ENCODE data around the gene ACTN1.

ACTN1 gene

DNA sequence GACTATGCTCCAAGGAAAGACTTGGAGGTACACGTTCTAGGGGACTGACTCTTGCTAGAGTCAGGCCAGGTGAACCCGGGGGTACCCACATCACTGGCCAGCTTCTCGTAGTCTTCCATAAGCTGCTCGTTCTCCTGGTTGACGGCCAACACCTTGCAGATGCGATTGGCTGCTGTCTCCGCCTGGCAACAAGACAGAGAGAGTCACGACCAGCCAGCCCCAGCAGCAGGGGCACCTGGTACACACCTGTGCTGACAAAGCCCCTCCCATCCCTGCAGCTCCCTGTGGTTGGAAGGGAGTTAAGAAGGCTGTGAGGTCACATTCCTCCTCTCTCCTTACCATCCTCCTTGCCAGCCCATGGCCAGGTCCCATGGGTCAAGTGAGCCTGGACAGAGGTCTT, 85.5 kb downstream of the ACTN1 start:
- H3K4me1 ChIP-seq (ENCODE audit: control insufficient read depth, insufficient read depth, low read length) = no peaks in the 10 kb centered on the region
- H3K4me3 ChIP-seq (ENCODE audit: low read depth, low read length) = no peak overlapping the region
- H3K27ac ChIP-seq (ENCODE audit: low read depth, low read length) = no peak overlapping the region
- no peak overlapping the region for H3K9ac ChIP-seq (ENCODE audit: low read depth, low read length)
- no peaks in the 10 kb centered on the region for H3K27me3 ChIP-seq (ENCODE audit: control insufficient read depth, insufficient read depth, low read length)
- H3K9me3 ChIP-seq (ENCODE audit: control insufficient read depth, insufficient read depth, low read length) = no peaks in the 10 kb centered on the region
- H3K36me3 ChIP-seq (ENCODE audit: control insufficient read depth, insufficient read depth, low read length) = peaks cover 98% of the 10 kb centered on the region

DNA sequence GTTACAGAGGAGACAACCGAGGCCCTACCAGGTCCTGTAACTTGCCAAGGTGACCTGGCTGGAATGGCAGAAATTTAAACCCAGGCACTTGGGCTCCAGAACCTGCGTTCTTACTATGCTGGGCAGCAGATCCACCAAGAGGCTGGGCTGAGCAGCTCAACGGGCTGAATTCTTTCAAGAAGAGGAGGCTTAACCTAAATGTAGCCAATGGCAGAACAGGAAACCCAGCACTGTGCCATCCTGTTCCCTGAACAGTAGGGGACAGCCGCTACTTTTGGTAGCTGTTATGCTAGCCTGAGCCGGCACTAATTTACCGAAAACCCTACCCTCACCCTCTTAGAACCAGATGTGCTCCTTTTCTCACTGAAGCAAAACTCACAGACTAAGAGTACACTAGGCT, 86.1 kb downstream of the ACTN1 start:
- Histone ChIP-seq H3K4me1 (ENCODE audit: control insufficient read depth, insufficient read depth, low read length) (no peaks in the 10 kb centered on the region), H3K27me3 (ENCODE audit: control insufficient read depth, insufficient read depth, low read length) (no peaks in the 10 kb centered on the region), H3K36me3 (ENCODE audit: control insufficient read depth, insufficient read depth, low read length) (peaks cover 98% of the 10 kb centered on the region), H3K9ac (ENCODE audit: low read depth, low read length) (no peak overlapping the region), H3K27ac (ENCODE audit: low read depth, low read length) (no peak overlapping the region), H3K4me3 (ENCODE audit: low read depth, low read length) (no peak overlapping the region), H3K9me3 (ENCODE audit: control insufficient read depth, insufficient read depth, low read length) (no peaks in the 10 kb centered on the region)

DNA sequence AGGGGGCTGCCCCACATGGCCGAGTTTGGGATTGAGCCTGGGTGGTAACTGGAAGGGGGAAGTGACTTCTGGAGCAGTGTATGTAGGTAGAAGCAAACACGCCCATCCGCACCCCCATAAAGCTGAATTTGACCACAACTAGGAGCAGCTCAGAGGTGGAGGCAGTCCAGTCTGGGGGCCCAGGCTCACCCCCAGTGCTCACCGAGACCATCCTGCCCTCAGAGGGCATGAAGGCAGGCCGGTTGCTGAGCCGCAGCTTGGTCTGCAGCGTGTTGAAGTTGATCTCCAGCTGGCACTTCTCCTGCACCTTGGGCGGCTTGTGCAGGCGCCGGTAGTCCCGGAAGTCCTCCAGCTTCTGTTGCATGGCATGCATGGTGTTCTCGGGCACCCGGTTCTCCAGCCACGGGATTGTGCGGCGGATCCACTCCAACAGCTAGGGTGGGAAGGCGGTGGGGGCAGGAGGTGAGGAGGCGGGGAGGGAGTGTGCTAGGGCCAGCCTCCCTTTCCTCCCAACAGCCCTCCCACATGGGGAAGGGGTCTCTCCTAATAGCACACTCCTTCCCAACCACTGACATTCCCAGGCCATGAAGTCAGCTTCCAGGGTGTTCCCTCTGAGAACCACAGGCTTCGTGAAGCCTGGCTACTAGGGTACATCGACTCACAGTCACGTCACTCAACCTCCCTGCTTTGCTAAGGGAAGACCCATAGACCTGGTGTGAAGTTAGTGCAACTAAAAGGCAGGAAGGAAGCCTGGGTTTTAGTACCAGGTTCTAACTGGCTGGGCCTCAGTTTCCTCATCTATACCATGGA, 87.0 kb downstream of the ACTN1 start:
- Histone ChIP-seq H3K4me1 (ENCODE audit: control insufficient read depth, insufficient read depth, low read length) (no peaks in the 10 kb centered on the region), H3K36me3 (ENCODE audit: control insufficient read depth, insufficient read depth, low read length) (peaks cover 97% of the 10 kb centered on the region), H3K4me3 (ENCODE audit: low read depth, low read length) (no peak overlapping the region), H3K9me3 (ENCODE audit: control insufficient read depth, insufficient read depth, low read length) (no peaks in the 10 kb centered on the region), H3K9ac (ENCODE audit: low read depth, low read length) (no peak overlapping the region), H3K27ac (ENCODE audit: low read depth, low read length) (no peak overlapping the region), H3K27me3 (ENCODE audit: control insufficient read depth, insufficient read depth, low read length) (no peaks in the 10 kb centered on the region)

DNA sequence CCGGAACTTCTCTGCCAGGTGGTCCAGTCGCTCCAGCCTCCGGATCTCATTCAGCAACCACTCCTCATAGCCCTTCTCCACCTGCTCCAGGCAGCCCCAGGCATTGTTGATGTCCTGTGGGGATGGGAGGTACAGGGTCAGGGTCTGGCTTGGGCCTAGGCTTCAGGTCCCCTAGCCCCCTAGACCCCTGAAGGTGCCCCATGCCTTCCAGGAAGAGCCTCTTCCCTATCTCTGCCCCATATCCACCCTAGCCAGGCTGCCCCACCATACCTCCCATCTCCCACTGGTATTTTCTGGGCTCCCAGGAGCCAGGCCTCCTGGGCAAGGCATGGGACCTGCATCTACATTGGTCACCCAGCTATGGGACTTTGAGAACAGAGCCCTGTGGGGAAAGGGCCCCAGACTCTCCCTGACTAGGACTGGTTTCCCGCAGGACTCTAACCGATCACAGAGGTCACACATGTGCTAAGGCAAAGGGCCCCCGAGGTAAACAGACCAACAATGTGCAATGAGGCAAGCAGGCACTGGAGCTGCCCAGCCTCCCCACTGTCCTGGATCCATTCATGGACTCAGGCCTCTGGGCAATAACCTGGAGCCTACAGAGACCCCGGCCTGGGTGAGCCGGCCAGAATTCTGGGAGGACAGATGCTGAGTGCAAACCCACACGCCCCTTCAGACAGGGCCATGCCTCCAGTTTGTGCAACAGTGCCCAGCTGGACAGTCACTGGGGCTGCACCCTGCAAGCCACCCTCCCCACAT, 88.8 kb downstream of the ACTN1 start:
- Histone ChIP-seq H3K4me1 (ENCODE audit: control insufficient read depth, insufficient read depth, low read length) (no peaks in the 10 kb centered on the region), H3K27ac (ENCODE audit: low read depth, low read length) (no peak overlapping the region), H3K36me3 (ENCODE audit: control insufficient read depth, insufficient read depth, low read length) (peaks cover 91% of the 10 kb centered on the region), H3K9me3 (ENCODE audit: control insufficient read depth, insufficient read depth, low read length) (no peaks in the 10 kb centered on the region), H3K9ac (ENCODE audit: low read depth, low read length) (no peak overlapping the region), H3K4me3 (ENCODE audit: low read depth, low read length) (no peak overlapping the region), H3K27me3 (ENCODE audit: control insufficient read depth, insufficient read depth, low read length) (no peaks in the 10 kb centered on the region)

DNA sequence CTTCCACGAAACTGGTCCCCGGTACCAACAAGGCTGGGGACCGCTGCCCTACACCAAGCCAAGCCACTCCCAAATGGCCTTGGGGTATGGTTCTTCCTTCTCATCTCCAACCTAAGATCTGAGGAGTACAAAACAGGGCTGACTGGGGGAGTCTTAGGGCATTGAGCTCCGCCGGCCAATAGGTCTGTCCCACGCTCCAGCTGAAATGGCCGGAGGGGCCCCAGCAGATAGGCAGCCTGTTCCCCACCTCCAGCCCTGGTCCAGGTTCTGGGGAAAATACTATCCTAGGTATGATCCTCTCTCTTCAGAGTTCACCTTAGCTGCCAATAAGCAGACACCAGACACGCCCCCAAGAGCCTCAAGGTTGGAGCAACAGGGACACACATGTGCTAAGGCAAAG, 90.2 kb downstream of the ACTN1 start:
- Histone ChIP-seq H3K27ac (ENCODE audit: low read depth, low read length) (no peak overlapping the region), H3K4me1 (ENCODE audit: control insufficient read depth, insufficient read depth, low read length) (no peaks in the 10 kb centered on the region), H3K36me3 (ENCODE audit: control insufficient read depth, insufficient read depth, low read length) (peaks cover 90% of the 10 kb centered on the region)

DNA sequence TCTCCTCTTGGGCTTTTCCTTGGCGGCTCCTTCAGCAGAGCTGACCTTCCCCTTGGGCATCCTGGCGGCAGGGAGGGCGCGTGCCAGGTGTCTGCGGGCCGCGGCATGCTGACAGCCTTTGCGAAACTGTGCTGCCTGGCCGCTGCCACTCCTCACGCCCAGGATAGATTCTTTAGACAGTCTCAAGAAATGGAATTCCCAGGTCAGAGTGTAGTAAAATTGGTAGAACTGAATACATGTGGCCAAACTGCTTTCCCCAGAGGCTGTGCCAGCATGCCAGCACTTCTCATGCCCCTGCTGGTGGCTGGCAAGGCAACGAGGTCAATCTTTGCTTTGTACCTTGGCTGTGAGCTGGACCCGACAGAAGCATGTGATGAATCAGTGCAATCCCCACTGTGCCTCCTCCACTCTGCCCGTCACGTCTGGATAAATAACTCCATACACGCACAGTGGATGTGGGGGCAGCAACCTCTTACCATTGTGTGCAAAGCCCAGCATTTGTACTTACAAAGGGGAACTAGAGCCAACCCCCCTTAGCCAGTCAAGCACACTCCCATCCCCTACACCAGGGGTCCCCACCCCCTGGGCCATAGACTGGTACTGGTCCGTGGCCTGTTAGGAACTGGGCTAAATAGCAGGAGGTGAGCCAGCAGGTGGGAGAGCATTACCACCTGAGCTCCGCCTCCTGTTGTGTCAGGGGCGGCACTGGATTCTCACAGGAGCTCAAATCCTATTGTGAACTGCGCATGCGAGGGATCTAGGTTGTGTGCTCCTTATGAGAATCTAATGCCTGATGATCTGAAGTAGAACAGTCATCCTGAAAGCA, 90.9 kb downstream of the ACTN1 start:
- H3K27ac ChIP-seq (ENCODE audit: low read depth, low read length) = no peak overlapping the region
- H3K9me3 ChIP-seq (ENCODE audit: control insufficient read depth, insufficient read depth, low read length) = no peaks in the 10 kb centered on the region
- H3K4me1 ChIP-seq (ENCODE audit: control insufficient read depth, insufficient read depth, low read length) = no peaks in the 10 kb centered on the region
- no peaks in the 10 kb centered on the region for H3K27me3 ChIP-seq (ENCODE audit: control insufficient read depth, insufficient read depth, low read length)
- H3K4me3 ChIP-seq (ENCODE audit: low read depth, low read length) = no peak overlapping the region
- peaks cover 90% of the 10 kb centered on the region for H3K36me3 ChIP-seq (ENCODE audit: control insufficient read depth, insufficient read depth, low read length)
- no peak overlapping the region for H3K9ac ChIP-seq (ENCODE audit: low read depth, low read length)

More for the DNA sequence above, 90.2 kb downstream of the ACTN1 start:
- H3K4me3 ChIP-seq (ENCODE audit: low read depth, low read length) = no peak overlapping the region
- no peaks in the 10 kb centered on the region for H3K9me3 ChIP-seq (ENCODE audit: control insufficient read depth, insufficient read depth, low read length)
- no peaks in the 10 kb centered on the region for H3K27me3 ChIP-seq (ENCODE audit: control insufficient read depth, insufficient read depth, low read length)
- H3K9ac ChIP-seq (ENCODE audit: low read depth, low read length) = no peak overlapping the region

DNA sequence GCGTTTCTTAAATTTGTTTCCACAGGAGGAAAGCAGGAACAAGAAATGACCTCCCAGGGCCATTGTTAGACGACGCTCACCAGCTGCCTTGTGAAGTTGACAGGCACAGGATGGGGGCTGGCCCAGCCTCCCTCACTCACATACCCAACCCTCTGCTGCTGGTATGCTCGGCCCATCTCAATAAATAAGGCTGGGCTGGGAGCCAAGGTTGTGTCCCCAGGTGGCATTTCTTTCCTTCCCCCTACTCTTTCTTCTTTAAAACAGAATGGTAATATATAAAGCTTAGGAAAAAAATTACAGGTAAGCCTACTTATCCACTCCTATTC, 93.0 kb downstream of the ACTN1 start:
- Histone ChIP-seq H3K9ac (ENCODE audit: low read depth, low read length) (no peak overlapping the region), H3K4me3 (ENCODE audit: low read depth, low read length) (no peak overlapping the region), H3K9me3 (ENCODE audit: control insufficient read depth, insufficient read depth, low read length) (no peaks in the 10 kb centered on the region), H3K4me1 (ENCODE audit: control insufficient read depth, insufficient read depth, low read length) (no peaks in the 10 kb centered on the region), H3K27me3 (ENCODE audit: control insufficient read depth, insufficient read depth, low read length) (no peaks in the 10 kb centered on the region), H3K36me3 (ENCODE audit: control insufficient read depth, insufficient read depth, low read length) (peaks cover 90% of the 10 kb centered on the region), H3K27ac (ENCODE audit: low read depth, low read length) (no peak overlapping the region)

DNA sequence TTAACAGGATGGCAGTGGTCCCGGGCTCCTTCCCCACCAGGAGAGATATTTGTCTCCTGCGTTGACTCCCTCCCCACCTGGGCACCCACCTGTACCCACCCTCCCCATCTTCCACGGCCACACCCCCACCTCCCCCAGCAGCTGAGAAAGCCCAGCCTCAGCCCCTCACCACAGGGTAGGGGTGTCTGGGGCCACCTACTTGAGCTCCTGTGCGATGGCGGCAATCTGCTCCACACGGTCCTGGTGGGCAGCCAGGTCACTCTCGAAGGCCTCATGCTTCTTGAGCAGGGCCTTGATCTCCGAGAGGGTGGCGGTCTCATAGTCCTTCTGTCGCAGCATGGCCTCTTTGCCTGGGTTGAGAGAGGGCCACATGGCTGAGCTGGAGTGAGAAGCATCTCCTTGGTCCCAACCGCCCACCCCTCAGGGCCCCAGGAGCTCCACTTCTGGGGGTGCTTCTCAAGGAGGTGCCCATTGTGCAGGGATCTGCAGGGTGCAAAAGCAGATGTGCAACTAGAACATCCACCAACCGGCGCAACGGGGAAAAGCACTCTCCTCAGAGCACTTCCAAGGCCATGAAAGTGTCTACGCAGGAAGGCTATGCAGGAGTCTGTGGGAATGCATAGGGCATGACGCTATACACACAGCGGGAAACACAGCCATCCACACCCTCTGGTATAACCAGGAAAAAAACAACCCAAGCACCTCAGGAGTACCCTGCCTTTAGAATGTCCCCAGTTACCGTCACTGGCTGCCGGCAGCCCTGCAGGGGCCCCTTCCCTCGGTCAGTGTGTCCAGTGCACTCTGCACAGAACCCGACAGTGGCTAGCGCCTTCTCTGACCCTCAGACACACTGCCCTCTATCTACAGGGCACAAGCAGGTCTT, 93.6 kb downstream of the ACTN1 start:
- Histone ChIP-seq H3K36me3 (ENCODE audit: control insufficient read depth, insufficient read depth, low read length) (peaks cover 90% of the 10 kb centered on the region), H3K27ac (ENCODE audit: low read depth, low read length) (no peak overlapping the region), H3K4me1 (ENCODE audit: control insufficient read depth, insufficient read depth, low read length) (no peaks in the 10 kb centered on the region), H3K4me3 (ENCODE audit: low read depth, low read length) (no peak overlapping the region), H3K9me3 (ENCODE audit: control insufficient read depth, insufficient read depth, low read length) (no peaks in the 10 kb centered on the region), H3K9ac (ENCODE audit: low read depth, low read length) (no peak overlapping the region), H3K27me3 (ENCODE audit: control insufficient read depth, insufficient read depth, low read length) (no peaks in the 10 kb centered on the region)

DNA sequence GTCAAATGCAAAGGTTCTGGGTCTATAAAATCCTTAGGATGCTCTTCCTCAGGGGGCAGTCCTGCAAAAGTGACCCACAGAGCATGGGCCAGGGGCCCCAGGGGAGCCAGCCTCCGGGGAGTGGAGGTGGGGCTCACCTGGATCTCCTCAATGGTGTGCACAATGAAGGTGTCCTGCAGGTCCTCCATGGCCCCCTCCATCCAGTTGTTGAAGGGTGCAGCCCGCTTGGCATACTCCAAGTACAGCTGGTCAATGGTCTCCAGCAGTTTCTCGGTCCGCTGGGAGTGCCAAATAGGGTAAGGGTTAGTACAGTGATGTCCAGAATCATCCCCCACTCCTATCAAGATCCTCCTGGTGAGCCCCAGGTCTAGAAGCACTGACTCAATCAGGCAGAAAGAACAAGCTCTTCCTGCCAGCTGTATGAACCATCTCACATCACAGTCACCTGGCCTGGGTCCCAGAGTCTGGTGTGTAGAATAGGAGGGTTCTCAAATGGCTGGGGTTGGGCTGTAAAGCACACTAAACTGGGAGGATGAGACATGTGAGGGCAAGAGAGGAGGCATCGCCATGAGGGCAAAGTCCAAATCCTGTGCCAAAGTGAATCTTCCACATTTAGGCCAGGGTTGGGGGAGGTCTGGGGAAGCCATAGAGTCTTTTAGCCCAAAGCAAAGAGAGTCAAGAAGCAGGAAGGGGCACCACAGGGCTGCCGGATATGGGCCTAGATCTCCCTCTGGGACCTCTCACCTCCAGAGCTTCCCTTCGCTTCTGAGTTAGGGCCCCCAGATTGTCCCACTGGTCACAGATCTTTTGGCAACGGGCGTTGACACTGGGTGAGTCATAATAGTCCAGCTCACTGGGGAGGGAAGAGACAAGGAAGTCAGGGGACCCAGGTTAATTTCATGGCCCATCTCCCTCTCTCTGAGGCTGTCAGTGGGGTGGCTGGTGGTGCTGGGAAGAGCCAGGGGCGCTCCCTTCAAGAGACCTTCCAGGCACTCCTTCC, 94.8 kb downstream of the ACTN1 start:
- Histone ChIP-seq H3K4me3 (ENCODE audit: low read depth, low read length) (no peak overlapping the region), H3K9me3 (ENCODE audit: control insufficient read depth, insufficient read depth, low read length) (no peaks in the 10 kb centered on the region), H3K27ac (ENCODE audit: low read depth, low read length) (no peak overlapping the region), H3K9ac (ENCODE audit: low read depth, low read length) (no peak overlapping the region), H3K4me1 (ENCODE audit: control insufficient read depth, insufficient read depth, low read length) (no peaks in the 10 kb centered on the region), H3K36me3 (ENCODE audit: control insufficient read depth, insufficient read depth, low read length) (peaks cover 90% of the 10 kb centered on the region), H3K27me3 (ENCODE audit: control insufficient read depth, insufficient read depth, low read length) (no peaks in the 10 kb centered on the region)

All from HUES48 (cell line).